ENCODE data around the gene FARP2. TPM values are rescaled to one million over a fixed set of nuclear protein-coding genes. Genes with fewer than 3 reads are reported as not detected.
A peak's percentile ranks its signal among the peaks of the same experiment; 100 is the strongest.

FARP2 gene
- total and polyA plus RNA-seq, 2 of the 13 experiments (the other 11 are each of a cell fraction or from before 2014, with no cell fraction given) = 28.0 to 45.4 TPM

DNA sequence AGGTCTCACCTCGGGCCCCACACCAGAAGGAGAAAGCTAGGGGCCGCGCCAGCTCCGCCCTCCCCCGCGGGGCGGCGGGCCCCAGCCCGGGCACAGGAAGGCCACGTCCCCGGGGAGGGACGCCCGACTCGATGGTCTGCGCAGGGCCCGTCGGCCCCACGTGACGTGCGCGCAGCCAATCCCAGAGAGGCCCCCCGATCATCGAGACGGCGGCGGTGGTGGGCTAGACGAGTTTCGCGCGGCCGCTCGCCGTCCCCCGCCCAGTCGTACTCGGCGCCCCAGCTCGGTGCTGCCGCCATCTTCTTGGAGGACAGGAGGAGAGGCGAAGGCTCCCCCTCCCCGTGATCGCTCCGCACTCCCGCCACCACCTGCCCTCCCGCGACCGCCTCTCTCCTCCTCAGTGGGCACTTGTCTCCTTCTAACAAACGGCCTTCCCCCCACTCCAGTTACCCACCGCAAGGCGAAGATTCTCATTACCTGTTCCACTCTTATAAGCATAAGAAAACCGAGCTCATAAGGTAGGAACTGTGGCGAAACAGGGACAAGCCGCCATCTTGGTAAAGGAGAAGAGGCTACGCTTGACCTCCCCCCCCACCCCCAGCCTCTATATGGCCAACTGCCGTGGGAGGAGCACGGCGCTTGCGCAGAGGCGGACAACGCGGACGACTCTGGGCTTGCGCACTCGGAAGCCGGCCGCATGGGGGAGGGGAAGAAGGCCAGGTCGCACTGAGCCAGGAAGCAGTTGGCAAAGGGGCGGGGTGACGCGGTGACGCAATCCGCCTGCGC is 40.8 kb upstream of the FARP2 start, which contains the start of gene HDLBP (continued):
- TF ChIP-seq, protein P1, sequence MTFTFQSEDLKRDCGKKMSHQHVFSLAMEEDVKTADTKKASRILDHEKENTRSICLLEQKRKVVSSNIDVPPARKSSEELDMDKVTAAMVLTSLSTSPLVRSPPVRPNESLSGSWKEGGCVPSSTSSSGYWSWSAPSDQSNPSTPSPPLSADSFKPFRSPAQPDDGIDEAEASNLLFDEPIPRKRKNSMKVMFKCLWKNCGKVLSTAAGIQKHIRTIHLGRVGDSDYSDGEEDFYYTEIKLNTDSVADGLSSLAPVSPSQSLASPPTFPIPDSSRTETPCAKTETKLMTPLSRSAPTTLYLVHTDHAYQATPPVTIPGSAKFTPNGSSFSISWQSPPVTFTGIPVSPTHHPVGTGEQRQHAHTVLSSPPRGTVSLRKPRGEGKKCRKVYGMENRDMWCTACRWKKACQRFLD (CRISPR knock-in tag; IDR thresholded peaks at IDR 0.05; ENCODE audit: borderline replicate concordance) = no peak; the same call in 1 of the 2 replicates
- TF ChIP-seq RARG (CRISPR knock-in tag; IDR thresholded peaks at IDR 0.05; ENCODE audit: low read depth) (peak; percentile 98), ONECUT2 (CRISPR knock-in tag; IDR thresholded peaks at IDR 0.05) (no peak), SMARCE1 (IDR thresholded peaks at IDR 0.05; ENCODE audit: borderline replicate concordance) (no peak), MYNN (CRISPR knock-in tag; IDR thresholded peaks at IDR 0.05; ENCODE audit: low read depth) (peak; percentile 79), HNRNPUL1 (IDR thresholded peaks at IDR 0.05; ENCODE audit: low read depth, low read length) (no peak), KDM5B (CRISPR knock-in tag; IDR thresholded peaks at IDR 0.05; ENCODE audit: borderline replicate concordance) (peak; percentile 97), ZNF225 (CRISPR knock-in tag; IDR thresholded peaks at IDR 0.05) (peak; percentile 80), JUNB (CRISPR knock-in tag; IDR thresholded peaks at IDR 0.05; ENCODE audit: borderline replicate concordance) (no peak), ZNF263 (CRISPR knock-in tag; IDR thresholded peaks at IDR 0.05) (peak; percentile 12), GLI4 (CRISPR knock-in tag; IDR thresholded peaks at IDR 0.05; ENCODE audit: borderline replicate concordance) (0 out of 2 replicates have a peak, but pooled peaks have one; percentile 58)
- TF ChIP-seq, protein P2, sequence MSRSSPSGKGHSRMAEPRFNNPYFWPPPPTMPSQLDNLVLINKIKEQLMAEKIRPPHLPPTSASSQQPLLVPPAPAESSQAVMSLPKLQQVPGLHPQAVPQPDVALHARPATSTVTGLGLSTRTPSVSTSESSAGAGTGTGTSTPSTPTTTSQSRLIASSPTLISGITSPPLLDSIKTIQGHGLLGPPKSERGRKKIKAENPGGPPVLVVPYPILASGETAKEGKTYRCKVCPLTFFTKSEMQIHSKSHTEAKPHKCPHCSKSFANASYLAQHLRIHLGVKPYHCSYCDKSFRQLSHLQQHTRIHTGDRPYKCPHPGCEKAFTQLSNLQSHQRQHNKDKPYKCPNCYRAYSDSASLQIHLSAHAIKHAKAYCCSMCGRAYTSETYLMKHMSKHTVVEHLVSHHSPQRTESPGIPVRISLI (CRISPR knock-in tag; IDR thresholded peaks at IDR 0.05; ENCODE audit: borderline replicate concordance) = peak; percentile 47; the same call in 1 of the 2 replicates
- TF ChIP-seq, protein P3, sequence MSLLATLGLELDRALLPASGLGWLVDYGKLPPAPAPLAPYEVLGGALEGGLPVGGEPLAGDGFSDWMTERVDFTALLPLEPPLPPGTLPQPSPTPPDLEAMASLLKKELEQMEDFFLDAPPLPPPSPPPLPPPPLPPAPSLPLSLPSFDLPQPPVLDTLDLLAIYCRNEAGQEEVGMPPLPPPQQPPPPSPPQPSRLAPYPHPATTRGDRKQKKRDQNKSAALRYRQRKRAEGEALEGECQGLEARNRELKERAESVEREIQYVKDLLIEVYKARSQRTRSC (CRISPR knock-in tag; IDR thresholded peaks at IDR 0.05; ENCODE audit: low read depth) = peak; percentile 74; the same call in 1 of the 2 replicates
- TF ChIP-seq, protein P4, sequence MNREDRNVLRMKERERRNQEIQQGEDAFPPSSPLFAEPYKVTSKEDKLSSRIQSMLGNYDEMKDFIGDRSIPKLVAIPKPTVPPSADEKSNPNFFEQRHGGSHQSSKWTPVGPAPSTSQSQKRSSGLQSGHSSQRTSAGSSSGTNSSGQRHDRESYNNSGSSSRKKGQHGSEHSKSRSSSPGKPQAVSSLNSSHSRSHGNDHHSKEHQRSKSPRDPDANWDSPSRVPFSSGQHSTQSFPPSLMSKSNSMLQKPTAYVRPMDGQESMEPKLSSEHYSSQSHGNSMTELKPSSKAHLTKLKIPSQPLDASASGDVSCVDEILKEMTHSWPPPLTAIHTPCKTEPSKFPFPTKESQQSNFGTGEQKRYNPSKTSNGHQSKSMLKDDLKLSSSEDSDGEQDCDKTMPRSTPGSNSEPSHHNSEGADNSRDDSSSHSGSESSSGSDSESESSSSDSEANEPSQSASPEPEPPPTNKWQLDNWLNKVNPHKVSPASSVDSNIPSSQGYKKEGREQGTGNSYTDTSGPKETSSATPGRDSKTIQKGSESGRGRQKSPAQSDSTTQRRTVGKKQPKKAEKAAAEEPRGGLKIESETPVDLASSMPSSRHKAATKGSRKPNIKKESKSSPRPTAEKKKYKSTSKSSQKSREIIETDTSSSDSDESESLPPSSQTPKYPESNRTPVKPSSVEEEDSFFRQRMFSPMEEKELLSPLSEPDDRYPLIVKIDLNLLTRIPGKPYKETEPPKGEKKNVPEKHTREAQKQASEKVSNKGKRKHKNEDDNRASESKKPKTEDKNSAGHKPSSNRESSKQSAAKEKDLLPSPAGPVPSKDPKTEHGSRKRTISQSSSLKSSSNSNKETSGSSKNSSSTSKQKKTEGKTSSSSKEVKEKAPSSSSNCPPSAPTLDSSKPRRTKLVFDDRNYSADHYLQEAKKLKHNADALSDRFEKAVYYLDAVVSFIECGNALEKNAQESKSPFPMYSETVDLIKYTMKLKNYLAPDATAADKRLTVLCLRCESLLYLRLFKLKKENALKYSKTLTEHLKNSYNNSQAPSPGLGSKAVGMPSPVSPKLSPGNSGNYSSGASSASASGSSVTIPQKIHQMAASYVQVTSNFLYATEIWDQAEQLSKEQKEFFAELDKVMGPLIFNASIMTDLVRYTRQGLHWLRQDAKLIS (CRISPR knock-in tag; IDR thresholded peaks at IDR 0.05) = no peak; the same call in 1 of the 2 replicates
- TF ChIP-seq, protein P5, sequence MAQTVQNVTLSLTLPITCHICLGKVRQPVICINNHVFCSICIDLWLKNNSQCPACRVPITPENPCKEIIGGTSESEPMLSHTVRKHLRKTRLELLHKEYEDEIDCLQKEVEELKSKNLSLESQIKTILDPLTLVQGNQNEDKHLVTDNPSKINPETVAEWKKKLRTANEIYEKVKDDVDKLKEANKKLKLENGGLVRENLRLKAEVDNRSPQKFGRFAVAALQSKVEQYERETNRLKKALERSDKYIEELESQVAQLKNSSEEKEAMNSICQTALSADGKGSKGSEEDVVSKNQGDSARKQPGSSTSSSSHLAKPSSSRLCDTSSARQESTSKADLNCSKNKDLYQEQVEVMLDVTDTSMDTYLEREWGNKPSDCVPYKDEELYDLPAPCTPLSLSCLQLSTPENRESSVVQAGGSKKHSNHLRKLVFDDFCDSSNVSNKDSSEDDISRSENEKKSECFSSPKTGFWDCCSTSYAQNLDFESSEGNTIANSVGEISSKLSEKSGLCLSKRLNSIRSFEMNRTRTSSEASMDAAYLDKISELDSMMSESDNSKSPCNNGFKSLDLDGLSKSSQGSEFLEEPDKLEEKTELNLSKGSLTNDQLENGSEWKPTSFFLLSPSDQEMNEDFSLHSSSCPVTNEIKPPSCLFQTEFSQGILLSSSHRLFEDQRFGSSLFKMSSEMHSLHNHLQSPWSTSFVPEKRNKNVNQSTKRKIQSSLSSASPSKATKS (CRISPR knock-in tag; IDR thresholded peaks at IDR 0.05) = peak; percentile 45; the same call in 1 of the 2 replicates
- TF ChIP-seq, protein P6, sequence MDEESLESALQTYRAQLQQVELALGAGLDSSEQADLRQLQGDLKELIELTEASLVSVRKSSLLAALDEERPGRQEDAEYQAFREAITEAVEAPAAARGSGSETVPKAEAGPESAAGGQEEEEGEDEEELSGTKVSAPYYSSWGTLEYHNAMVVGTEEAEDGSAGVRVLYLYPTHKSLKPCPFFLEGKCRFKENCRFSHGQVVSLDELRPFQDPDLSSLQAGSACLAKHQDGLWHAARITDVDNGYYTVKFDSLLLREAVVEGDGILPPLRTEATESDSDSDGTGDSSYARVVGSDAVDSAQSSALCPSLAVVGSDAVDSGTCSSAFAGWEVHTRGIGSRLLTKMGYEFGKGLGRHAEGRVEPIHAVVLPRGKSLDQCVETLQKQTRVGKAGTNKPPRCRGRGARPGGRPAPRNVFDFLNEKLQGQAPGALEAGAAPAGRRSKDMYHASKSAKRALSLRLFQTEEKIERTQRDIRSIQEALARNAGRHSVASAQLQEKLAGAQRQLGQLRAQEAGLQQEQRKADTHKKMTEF (CRISPR knock-in tag; IDR thresholded peaks at IDR 0.05) = peak; percentile 98

All from HepG2 (cell line).